Endothelial cell of umbilical vein (primary cell): ENCODE measurements around the gene CLEC7A. TPM values are rescaled to one million over a fixed set of nuclear protein-coding genes. Genes with fewer than 3 reads are reported as not detected.

ENCODE experiments used
- Bru-seq: library from RNA; stranded (reverse); fragments of 400-500 nt; gene quantifications from one replicate; lab custom pipeline; 2021; lab: Mats Ljungman, UMichigan
- BruChase-seq, 2 experiments: library from RNA; stranded (reverse); fragments of 400-500 nt; gene quantifications; one replicate each; lab custom pipeline; 2021; lab: Mats Ljungman, UMichigan
- BruUV-seq: library from RNA; stranded (reverse); fragments of 400-500 nt; replicated peaks from 2 replicates; lab custom pipeline; 2021; lab: Mats Ljungman, UMichigan
- CTCF ChIA-PET: fragments of 300-600, 350-600 bp; sonication (Branson Sonifier 250); formaldehyde crosslinking; loops from one replicate; lab custom pipeline; 2021; ENCODE audit warnings: antibody characterized with exemption, inconsistent platforms; lab: Charles Lee
- POLR2A ChIA-PET: fragments of 300-600, 350-600 bp; sonication (Branson Sonifier 250); formaldehyde crosslinking; loops from one replicate; lab custom pipeline; 2021; ENCODE audit warnings: antibody characterized with exemption, inconsistent platforms; lab: Charles Lee
- DNase-seq: peaks from one replicate; pipeline ENCODE4 v3.0.0-alpha.2; 2011; ENCODE audit warnings: low read depth, low spot score
- FAIRE-seq: peaks from 2 replicates; lab custom pipeline; 2011; peaks lifted over from hg19 to GRCh38; lab: Jason Lieb, UNC
- H2AFZ ChIP-seq: 2 replicates; pipeline ENCODE4 v1.6.0; 2012; ENCODE audit warnings: low read depth, low read length, control low read depth, inconsistent platforms
- H3K27ac ChIP-seq: 2 replicates; pipeline ENCODE4 v1.5.1; 2011; ENCODE audit warnings: low read depth, mild to moderate bottlenecking, control low read depth, low read length, moderate library complexity; ENCODE audit not compliant: insufficient read depth
- H3K27me3 ChIP-seq, 2 experiments: 2 replicates each; pipeline versions ENCODE4 v1.6.0 to v1.6.1; 2011; ENCODE audit warnings: low read length in 2 of 2, mixed read lengths in 1 of 2; ENCODE audit not compliant: control insufficient read depth in 2 of 2, insufficient read depth in 2 of 2
- H3K36me3 ChIP-seq, 2 experiments: 2 replicates in 1 of 2; 3 replicates in 1 of 2; pipeline ENCODE4 v1.5.1; 2011; ENCODE audit warnings: low read length in 2 of 2, mild to moderate bottlenecking in 1 of 2, moderate library complexity in 1 of 2; ENCODE audit not compliant: control insufficient read depth in 2 of 2, insufficient read depth in 2 of 2; ENCODE audit errors: extremely low read depth in 1 of 2
- H3K4me1 ChIP-seq: 3 replicates; pipeline ENCODE4 v1.5.1; 2011; ENCODE audit warnings: mild to moderate bottlenecking, low read length; ENCODE audit not compliant: control insufficient read depth, insufficient read depth; ENCODE audit errors: extremely low read depth
- H3K4me2 ChIP-seq: 2 replicates; pipeline ENCODE4 v1.6.1; 2011; ENCODE audit warnings: low read length, control low read depth, mixed read lengths; ENCODE audit not compliant: insufficient read depth
- H3K4me3 ChIP-seq, 3 experiments: fragments of 200-600 bp in 1 of 3; sonication (generic), shearing (Covaris generic) in 1 of 3; replicated peaks in 1 of 3; 2 replicates each; pipeline ENCODE4 v1.5.1; 2011 to 2016; ENCODE audit warnings: control low read depth in 3 of 3, low read length in 3 of 3, mild to moderate bottlenecking in 2 of 3, inconsistent platforms in 1 of 3, low read depth in 1 of 3, moderate library complexity in 1 of 3; ENCODE audit not compliant: insufficient read depth in 1 of 3
- H3K79me2 ChIP-seq: 2 replicates; pipeline ENCODE4 v1.6.0; 2012; ENCODE audit warnings: low read length, inconsistent platforms; ENCODE audit not compliant: control insufficient read depth, insufficient read depth
- H3K9ac ChIP-seq: replicated peaks from 2 replicates; pipeline ENCODE3; 2011; ENCODE audit warnings: low read length, control low read depth; ENCODE audit not compliant: insufficient read depth; ENCODE audit errors: extremely low read depth
- H3K9me1 ChIP-seq: replicated peaks from 3 replicates; pipeline ENCODE4 v1.6.0; 2011; ENCODE audit warnings: mild to moderate bottlenecking, low read length; ENCODE audit not compliant: control insufficient read depth, insufficient read depth; ENCODE audit errors: extremely low read depth
- H3K9me3 ChIP-seq: replicated peaks from 2 replicates; pipeline ENCODE4 v1.5.1; 2012; ENCODE audit warnings: low read length, inconsistent platforms; ENCODE audit not compliant: control insufficient read depth, insufficient read depth
- H4K20me1 ChIP-seq: replicated peaks from 2 replicates; pipeline ENCODE3; 2011; ENCODE audit warnings: mild to moderate bottlenecking, low read length; ENCODE audit not compliant: control insufficient read depth, insufficient read depth; ENCODE audit errors: extremely low read depth
- CTCF ChIP-seq, 2 donors: IDR thresholded peaks; 1 replicate in 1 of 2; 2 replicates in 1 of 2; pipeline ENCODE4 v1.5.1; 2011; ENCODE audit warnings: low read length in 2 of 2, mild to moderate bottlenecking in 2 of 2, moderate library complexity in 2 of 2, control low read depth in 1 of 2, inconsistent platforms in 1 of 2, low read depth in 1 of 2; ENCODE audit not compliant: insufficient read depth in 1 of 2; ENCODE audit errors: extremely low read depth in 1 of 2
- EZH2 ChIP-seq: IDR thresholded peaks from 2 replicates; pipeline ENCODE4 v1.6.1; 2012; ENCODE audit warnings: borderline replicate concordance, low read depth, mild to moderate bottlenecking, moderate library complexity, low read length, inconsistent platforms; ENCODE audit not compliant: severe bottlenecking
- FOS ChIP-seq: IDR thresholded peaks from 2 replicates; pipeline ENCODE4 v1.6.1; 2011; ENCODE audit warnings: mild to moderate bottlenecking, low read length, moderate library complexity, borderline replicate concordance; ENCODE audit not compliant: insufficient read depth
- GATA2 ChIP-seq: IDR thresholded peaks from 2 replicates; pipeline ENCODE4 v1.7.0; 2011; ENCODE audit warnings: low read depth, mild to moderate bottlenecking, moderate library complexity, mixed read lengths, low read length; ENCODE audit not compliant: insufficient read length, insufficient read depth
- JUN ChIP-seq: IDR thresholded peaks from 2 replicates; pipeline ENCODE4 v1.6.1; 2011; ENCODE audit warnings: borderline replicate concordance, low read depth; ENCODE audit not compliant: insufficient read length, insufficient read depth
- MYC ChIP-seq: IDR thresholded peaks from one replicate; pipeline ENCODE4 v1.6.1; 2011; ENCODE audit warnings: mild to moderate bottlenecking, low read depth, low read length
- POLR2A ChIP-seq: IDR thresholded peaks from 2 replicates; pipeline ENCODE4 v1.6.1; 2012; ENCODE audit warnings: low read depth, mild to moderate bottlenecking, control low read depth, low read length
- POLR2AphosphoS5 ChIP-seq: IDR thresholded peaks from 2 replicates; pipeline ENCODE4 v1.6.1; 2012; ENCODE audit warnings: low read depth, mild to moderate bottlenecking, control low read depth, low read length, moderate library complexity; ENCODE audit not compliant: insufficient read depth
- dilution Hi-C: fragments of 300-500 bp; cut with MboI; formaldehyde crosslinking; loops from one replicate; pipeline ENCODE4 v1.15.0; 2019; ENCODE audit warnings: low sequenced_read_pairs; ENCODE audit not compliant: extremely low pct_ligation_motif_present
- intact Hi-C: fragments of 100-400 bp; cut with micrococcal nuclease; formaldehyde crosslinking; loops from one replicate; pipeline ENCODE4 v1.10.0; 2022
- long read RNA-seq: library from polyadenylated mRNA; stranded (forward); transcript quantifications from one replicate; pipeline ENCODE4 v2.0.0, GENCODE V29; 2021
- polyA minus RNA-seq, 3 experiments: library from RNA; depleted of rRNA, polyadenylated mRNA; stranded (reverse); fragments of >200 nt; gene quantifications; 1 replicate in 1 of 3; 2 replicates in 2 of 3; pipeline ENCODE4 v1.2.3, GENCODE V29; 2011
- polyA plus RNA-seq, 4 experiments: library from polyadenylated mRNA; depleted of rRNA in 3 of 4; stranded (reverse) in 3 of 4; unstranded in 1 of 4; fragments of >200 nt; gene quantifications; 2 replicates each; pipeline versions ENCODE4 v1.2.1 to v1.2.3, GENCODE V29; 2011 to 2012; ENCODE audit warnings: missing spikeins in 1 of 4
- total RNA-seq: library from RNA; stranded (reverse); gene quantifications from 2 replicates; pipeline ENCODE4 v1.2.3, GENCODE V29; 2021
- TF ChIP-seq, protein P1 (sequence below): IDR thresholded peaks from 2 replicates; pipeline ENCODE4 v1.6.1; 2011; ENCODE audit not compliant: insufficient read depth, insufficient read length

Gene CLEC7A
- total RNA-seq = not detected in 2 replicates
- not detected in 2 replicates for polyA plus RNA-seq
- polyA plus RNA-seq (2011; cell fraction: cytosol; rRNA removed) = not detected in 2 replicates
- 0.11 TPM in 1 of 2 replicates, not detected in the other for polyA plus RNA-seq (2011; cell fraction: nucleus; rRNA removed)
- not detected in 2 replicates for polyA plus RNA-seq (2012)
- not detected in 2 replicates for polyA minus RNA-seq
- polyA minus RNA-seq (2011; cell fraction: cytosol; rRNA and poly(A)+ RNA removed) = not detected
- not detected in 2 replicates for polyA minus RNA-seq (2011; cell fraction: nucleus; rRNA and poly(A)+ RNA removed)
- Bru-seq, nascent RNA = percentile 10 among the genes with signal in this experiment
- BruChase-seq, experiment 1, labeled RNA remaining after a 6-hour chase = not detected
- percentile 10 among the genes with signal in this experiment for BruChase-seq, experiment 2, labeled RNA remaining after a 2-hour chase
- long read RNA-seq = 0 reads

DNA sequence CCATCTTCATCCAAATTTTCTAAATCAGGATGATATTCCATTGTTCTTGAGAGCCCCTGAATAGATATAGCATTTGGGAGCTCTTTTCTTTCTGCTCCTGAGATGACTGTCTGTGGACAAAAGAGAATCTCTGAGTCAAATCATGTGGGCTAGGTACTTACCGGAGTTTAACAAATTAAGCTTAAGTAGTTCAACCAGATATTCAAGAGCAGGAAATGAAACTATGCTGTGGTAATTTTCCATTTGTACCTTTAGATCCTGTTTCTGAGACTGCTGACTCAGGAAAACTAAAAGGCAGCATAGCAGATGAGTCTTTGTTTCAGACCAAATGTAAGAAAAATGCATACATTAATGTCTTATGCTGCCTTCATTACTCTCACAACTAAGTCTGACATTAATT is at the start of gene CLEC7A:
Gene CLEC7A (minus strand): TSS at position 158 of the 400 bp plus-strand sequence. CDS start 117 bp downstream, at position 41.
- Histone ChIP-seq H2AFZ (no peak within 1 kb of the TSS), H3K36me3 (no peaks in the 10 kb centered on the region), H3K4me2 (no peak within 1 kb of the TSS), H3K27ac (no peak within 1 kb of the TSS), H3K9ac (no peak within 1 kb of the TSS), H3K27me3 (no peaks in the 10 kb centered on the region), H3K9me1 (no peaks in the 10 kb centered on the region), H3K79me2 (no peaks in the 10 kb centered on the region), H4K20me1 (no peaks in the 10 kb centered on the region), H3K4me3 (no peak within 1 kb of the TSS), H3K4me1 (no peaks in the 10 kb centered on the region), H3K9me3 (no peaks in the 10 kb centered on the region)
- intact Hi-C loops = no loop called here
- ChIA-PET CTCF (interaction anchor here (0.8 to 2.4 kb wide), 5 partner anchors 10 to 88 kb away, joined by 3 to 10 read pairs (median 3); no protein-coding TSS in a partner anchor), POLR2A (no interaction called here)
- FAIRE-seq = no peak
- TF ChIP-seq CTCF (IDR thresholded peaks at IDR 0.05; ENCODE audit: extremely low read depth in 1 of 2, insufficient read depth in 1 of 2, low read depth in 1 of 2, low read length in 2 of 2) = no peak
- TF ChIP-seq GATA2 = no peak
- TF ChIP-seq, protein P1, sequence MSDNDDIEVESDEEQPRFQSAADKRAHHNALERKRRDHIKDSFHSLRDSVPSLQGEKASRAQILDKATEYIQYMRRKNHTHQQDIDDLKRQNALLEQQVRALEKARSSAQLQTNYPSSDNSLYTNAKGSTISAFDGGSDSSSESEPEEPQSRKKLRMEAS = no peak
- no peak for TF ChIP-seq EZH2
- no peak for TF ChIP-seq MYC
- TF ChIP-seq FOS = no peak
- no peak for TF ChIP-seq POLR2AphosphoS5
- TF ChIP-seq JUN = no peak
- no peak for TF ChIP-seq POLR2A
- BruUV-seq = no TSS peak
- DNase-seq = peak; percentile 9
- dilution Hi-C loops = no loop called here
